HG03095 (cell line): Measurements from ENCODE around the gene SDHC.
"Not testable (repeated sequence)": the region's sequence is repeated elsewhere in the genome, so short reads cannot be mapped to it uniquely, and the experiment has no call there.

ENCODE experiments used
- ATAC-seq: cut with Tn5 transposase; IDR thresholded peaks from one replicate; pipeline ENCODE4 v1.9.1; 2021; ENCODE audit warnings: moderate library complexity; ENCODE audit not compliant: unreplicated experiment

Gene SDHC

DNA sequence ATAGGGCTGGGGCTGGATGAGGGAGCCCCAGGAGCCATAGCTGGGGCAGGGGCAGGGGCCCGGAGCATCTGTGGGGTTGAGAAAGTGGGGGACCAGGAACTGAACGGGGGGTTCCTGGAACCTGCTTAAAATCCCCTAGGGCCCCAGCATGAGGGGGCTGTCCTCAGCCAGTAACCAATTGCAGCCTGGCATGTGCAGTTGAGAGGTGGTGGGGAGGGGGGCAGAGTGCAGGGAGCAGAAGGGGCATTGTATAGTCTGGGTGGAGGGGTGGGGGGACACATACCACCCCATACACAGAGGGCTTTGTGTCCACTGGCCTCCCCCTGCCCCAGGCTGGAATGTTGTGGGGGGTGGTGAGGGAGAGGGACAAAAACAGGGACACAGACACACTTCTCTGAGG is 4.3 kb upstream of the SDHC start, which contains the start of gene MPZ:
Gene MPZ, minus strand, starts transcription at position 101 of the 400 bp plus-strand sequence. Its CDS starts 63 bp downstream, at position 38.
- ATAC-seq: no peak

DNA sequence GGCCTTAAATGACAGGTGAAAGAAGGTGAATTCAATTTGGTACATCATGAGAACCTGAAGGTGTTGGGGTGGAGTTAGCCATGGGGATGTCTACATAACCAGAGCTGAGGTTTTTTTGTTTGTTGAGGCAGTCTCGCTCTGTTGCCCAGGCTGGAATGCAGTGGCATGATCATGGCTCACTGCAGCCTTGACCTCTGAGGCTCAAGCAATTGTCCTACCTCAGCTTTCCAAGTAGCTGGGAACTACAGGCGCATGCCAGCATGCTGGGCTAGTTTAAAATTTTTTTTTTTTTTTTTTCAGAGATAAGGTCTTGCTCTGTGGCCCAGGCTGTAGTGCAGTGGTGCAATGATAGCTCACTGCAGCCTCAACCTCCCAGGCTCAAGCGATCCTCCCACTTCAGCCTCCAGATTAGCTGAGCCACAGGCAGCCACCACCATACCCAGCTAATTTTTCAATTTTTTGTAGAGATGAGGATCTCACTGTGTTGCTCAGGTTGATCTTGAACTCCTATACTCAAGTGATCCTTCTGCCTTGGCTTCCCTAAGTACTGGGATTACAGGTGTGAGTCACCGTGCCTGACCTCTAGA is 2.5 kb upstream of the SDHC start:
- ATAC-seq: no peak

DNA sequence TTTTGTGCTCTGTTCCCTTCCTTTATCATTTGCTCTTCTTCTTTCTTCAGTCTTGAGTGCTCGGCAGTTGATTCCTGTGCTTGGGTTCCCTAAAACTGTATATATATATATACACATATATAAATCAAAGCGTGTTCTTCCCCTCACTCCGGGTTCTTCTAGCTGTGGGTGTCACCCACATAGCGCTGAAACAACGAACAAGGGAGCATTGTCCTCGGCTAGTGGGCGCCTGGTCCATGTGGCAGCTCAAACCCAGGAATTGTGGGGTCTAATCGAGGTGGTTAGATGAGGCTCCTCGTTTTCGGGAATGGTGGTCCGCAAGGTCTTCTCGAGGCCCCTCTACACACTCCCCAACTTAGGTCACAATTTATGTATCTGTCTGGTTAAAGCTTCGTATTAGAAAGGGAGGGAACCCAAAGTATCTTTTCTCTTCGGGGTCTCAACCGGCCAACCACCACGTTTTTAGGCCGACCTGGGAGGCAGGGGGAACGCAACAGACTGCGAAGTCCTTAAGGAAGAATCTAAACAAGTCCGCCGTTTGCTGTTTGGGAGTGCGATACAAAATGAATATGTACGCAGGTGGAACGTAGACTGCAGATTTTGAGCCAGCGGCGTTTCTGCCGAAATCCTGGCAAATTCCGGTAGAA is 504 bp upstream of the SDHC start:
- ATAC-seq: no peak

DNA sequence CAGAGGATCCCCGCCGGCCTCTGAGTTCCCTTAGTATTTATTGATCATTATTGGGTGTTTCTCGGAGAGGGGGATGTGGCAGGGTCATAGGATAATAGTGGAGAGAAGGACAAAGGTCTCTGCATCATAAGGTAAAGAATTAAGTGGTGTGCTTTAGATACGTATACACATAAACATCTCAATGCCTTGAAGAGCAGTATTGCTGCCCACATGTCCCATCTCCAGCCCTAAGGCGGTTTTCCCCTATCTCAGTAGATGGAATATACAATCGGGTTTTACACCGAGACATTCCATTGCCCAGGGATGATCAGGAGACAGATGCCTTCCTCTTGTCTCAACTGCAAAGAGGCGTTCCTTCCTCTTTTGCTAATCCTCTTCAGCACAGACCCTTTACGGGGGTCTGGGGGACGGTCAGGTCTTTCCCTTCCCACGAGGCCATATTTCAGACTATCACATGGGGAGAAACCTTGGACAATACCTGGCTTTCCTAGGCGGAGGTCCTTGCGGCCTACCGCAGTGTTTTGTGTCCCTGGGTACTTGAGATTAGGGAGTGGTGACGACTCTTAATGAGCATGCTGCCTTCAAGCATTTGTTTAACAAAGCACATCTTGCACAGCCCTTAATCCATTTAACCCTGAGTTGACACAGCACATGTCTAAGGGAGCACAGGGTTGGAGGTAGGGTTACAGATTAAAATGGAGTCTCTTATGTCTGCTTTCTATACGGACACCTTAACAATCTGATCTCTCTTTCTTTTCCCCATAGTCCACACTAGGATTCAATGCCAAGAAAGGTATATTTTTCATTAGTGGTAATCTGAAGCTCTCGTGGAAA is 1.9 kb downstream of the SDHC start:
- not testable (repeated sequence) for ATAC-seq

DNA sequence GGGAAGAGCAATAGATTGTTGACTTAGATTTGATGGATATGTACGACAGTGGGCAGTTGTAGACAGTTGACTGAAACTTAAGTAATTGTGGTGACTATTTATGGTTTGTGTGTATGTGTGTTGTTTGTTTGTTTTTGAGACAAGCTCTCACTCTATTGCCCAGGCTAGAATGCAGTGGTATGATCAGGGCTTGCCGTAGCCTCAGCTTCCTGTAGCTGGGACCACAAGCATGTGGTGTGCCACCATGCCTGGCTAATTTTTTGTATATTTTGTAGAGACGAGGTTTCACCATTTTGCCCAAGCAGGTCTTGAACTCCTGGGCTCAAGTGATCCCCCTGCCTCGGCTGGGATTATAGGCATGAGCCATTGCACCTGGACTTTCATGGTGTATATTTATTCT is 9.8 kb downstream of the SDHC start:
- ATAC-seq: no peak

DNA sequence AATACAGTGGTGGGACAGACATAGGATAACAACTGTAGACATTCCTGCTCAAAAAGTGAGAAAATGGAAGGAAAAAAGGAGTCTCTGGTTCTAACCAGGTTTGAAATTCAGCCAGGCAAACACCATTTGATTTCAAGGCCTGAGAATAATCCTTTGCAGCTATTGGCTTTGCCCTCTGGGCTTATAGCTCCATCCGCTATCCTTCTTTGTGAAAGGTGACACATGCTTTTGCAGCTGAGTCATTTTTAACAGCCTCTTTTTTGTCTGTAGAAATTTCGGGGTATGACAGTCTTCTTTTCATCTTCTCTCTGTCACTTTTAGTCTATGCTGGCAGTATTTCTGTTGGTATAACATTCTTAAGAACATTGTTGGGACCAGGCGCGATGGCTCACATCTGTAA is 16.2 kb downstream of the SDHC start:
- no peak for ATAC-seq

DNA sequence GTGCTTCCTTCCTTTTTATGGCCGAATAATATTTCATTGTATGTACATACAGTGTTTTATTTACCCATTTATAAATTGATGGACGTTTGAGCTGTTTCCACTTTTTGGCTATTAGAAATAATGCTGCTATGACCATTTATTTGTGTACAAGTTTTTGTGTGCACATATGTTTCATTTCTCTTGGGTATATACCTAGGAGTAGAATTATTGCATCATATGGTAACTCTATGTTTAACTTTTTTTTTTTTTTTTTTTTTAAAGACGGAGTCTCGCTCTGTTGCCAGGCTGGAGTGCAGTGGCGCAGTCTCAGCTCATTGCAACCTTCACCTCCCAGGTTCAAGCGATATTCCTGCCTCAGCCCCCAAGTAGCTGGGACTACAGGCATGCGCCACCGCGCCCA is 19.0 kb downstream of the SDHC start:
- no peak for ATAC-seq

DNA sequence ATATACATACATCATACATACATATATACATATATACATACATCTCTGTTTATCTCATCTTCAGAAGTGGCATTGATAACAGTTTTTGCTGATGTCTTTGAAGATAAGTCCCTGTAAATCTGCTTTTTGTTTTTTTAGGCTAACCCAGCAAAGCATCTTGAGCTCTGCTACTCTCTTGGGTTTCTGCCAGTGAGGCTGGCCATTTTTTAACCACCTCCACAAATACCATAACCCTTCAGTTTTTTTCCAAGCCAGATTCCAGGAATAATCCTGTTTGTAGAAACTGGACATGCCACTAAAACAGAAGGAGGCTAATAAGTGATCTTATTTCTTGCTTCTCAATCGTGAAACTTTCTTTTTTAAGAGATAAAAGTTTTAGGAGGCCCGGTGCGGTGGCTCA is 21.6 kb downstream of the SDHC start:
- no peak for ATAC-seq

DNA sequence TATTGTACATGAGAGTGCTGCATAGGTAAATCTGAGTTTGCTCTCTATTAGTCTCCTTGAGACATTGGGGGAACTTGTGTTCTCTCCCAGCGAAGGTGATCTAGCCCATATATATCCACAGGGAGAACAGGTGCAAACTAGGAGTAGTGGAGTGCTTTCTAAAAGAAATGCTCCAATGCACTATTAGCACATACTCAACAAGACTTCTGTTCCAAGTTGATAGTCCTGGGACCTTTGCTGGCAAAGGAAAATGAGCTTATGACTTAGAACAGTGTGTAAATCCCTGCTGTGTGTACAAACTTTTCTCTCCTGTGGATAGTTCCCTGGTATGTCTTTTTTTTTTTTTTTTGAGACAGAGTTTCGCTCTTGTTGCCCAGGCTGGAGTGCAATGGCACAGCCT is 28.0 kb downstream of the SDHC start:
- no peak for ATAC-seq

DNA sequence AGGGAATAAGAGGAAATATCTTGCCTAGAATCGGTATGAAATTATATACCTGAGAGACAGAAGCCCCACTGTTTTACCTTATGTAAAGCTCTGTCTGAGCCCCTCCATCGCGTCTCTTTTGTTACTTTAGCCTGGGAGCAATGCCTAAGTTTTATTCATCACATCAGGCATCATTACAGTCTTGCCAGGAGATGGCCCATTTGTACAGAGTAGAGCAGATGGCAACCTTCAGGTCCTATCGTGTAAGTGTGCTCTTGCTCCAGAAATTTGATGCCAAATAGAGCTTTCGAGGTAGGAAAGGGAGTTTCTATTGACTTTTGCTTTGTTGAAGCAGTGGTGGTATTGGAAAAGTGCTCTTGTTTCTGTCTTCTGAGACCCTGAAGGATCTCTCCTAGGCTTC is 28.6 kb downstream of the SDHC start:
- ATAC-seq: no peak

DNA sequence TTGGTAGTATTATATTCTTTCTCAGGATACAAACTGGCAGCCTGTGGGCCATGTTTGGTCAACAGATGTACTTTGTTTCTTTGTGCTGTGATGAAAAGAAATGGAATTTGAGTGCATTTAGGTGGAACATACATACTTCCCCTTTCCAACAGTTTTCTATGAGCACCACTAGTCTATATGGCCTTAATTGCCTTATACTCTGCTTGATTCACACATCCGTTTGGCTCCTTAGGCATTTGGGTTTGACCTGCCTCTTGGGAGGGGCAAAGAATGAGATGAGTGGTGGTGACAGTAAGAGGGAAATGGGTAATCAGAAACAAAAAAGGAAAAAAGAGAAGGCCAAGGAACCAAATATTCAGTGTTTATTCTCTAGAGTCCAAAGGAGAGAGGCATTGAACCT is 36.5 kb downstream of the SDHC start:
- no peak for ATAC-seq

DNA sequence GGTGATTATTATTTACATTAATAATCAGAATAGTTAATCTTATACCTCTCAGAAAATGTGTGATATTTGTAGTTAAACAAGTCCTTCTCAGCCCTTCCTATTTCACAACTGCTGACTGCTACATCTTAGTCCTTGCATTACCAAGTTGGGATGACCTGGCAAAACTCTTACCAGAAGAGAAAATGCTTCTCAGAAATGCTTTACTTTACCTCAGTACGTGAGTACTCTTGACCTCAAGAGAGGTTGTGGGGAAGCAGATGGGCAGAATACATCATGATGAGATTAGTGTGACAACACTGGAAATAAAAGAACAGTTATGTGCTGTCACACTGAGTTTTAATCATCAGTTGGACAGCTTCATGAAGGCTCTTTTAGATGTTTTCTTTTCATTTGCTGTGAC is 37.3 kb downstream of the SDHC start:
- no peak for ATAC-seq

DNA sequence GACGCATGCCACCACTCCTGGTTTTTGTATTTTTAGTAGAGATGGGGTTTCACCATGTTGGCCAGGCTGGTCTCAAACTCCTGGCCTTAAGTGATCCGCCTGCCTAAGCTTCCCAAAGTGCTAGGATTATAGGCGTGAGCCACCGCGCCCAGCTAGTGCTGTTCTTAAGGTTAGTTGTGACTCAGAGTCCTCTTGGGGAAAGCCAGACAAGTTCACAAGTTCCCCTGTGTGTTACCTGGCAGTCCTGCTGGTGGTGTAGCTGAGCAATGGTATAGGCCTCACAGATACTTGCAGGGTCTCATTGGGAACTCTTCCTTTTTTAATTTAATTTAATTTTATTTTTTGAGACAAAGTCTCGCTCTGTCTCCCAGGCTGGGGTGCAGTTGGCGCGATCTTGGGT is 42.9 kb downstream of the SDHC start:
- ATAC-seq: no peak

DNA sequence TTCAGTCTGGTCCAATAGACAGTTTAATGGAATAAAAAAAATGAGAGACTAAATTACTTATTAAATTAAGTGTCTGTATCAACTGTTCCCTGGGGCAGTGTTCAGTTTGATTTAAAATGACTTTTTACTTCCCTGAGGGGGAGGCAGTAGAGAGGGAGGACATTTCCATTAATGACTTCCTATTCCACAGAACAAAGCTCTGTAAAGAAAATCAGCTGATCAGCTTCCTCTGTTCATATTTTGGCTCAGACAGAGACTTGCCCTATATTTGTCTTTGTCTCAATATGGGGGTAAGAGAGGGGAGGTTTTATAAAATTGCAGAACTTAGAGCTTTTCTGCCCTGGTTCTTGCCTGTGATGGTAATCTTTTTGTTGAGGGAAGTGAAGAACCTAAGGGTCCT is 45.1 kb downstream of the SDHC start:
- no peak for ATAC-seq

DNA sequence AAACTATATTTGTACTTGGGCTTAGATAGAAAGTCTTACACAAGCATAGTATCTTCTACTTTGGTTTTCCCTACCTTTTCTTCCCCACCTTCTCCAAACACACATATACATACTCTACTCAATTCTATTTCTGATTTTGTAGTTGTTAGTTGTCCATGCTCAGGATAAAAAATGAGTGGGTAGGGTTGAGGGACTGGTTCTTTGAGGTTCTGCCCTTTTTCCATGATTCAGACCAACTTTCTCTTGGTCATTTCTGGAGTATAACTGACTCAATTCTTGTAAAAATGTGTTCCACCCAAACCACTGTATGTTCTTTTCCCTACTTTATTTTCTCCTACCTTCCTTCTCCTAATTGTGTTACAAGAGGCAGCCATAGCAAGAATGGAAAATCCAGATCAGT is 50.2 kb downstream of the SDHC start:
- ATAC-seq: no peak

DNA sequence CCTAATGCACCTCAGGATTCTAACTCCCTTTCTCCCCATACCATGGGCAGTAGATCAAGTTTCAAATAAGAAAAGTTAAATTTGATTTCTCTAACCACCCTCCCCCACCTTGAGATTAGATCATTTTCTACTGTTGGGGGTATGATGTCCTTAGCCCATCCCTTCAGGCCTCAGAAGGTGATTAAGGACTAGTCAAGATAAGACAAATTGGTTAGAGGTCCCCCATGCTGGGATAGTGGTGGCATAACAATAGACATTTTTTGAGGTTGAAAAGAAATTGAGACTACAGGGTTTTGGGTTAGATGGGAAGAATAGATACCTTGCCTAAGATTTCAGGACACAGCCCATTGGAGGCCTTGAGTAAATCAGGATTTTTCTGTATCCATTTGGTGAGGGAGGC is 51.0 kb downstream of the SDHC start:
- ATAC-seq: no peak

DNA sequence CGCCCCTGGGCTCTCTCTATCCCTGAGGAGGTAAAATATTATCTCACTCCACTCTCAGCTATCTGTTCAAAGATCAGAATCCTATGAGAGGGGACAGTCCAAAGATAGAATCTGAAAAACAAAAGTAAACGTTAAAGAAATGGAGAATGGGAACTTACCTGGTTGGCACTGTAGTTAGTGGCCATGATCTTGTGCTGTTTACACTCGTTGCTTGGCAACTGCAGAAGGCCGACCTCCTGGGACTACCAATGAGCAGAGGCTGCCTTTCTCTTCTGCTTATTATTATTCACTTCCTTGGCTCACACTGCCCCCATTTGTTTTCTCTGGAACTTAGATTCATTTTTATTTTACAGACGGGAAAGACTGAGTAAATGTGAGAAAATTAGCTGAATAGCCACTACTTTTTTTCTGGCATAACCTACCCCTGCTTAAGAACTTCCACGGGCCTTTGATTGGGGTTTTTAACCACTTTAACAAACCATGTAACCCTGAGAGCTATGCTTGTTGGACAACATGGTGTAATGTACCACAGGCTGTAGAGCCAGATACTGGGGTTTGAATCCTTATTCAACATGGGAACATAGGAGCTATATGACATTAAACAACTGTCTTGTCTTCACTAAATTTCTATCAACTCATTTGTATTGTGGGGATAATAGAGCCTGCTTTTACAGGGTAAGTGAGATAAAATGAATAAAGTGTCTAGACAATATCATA is 53.7 kb downstream of the SDHC start, which contains the start of gene CFAP126:
Gene CFAP126, minus strand, starts transcription at position 193 of the 717 bp plus-strand sequence. Its CDS starts 8 bp downstream, at position 185.
- peak; percentile 96 for ATAC-seq

DNA sequence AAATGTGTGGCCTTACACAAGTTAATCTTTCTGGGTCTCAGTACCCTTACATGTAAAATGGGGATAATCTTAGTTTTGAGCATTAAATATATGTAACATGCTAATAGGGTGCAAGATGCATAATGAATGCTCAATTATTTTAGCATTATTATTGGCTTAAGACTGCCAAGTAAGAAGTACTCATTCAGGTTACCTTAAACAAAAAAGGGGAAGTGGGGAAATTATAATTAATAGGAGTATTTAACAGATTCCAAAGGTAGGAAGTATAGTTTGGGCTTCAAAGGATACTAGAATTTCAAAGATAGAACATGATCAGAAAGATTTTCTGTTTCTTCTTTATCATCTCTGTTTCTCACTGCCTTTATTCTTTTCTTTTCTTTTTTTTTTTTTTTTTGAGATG is 59.3 kb downstream of the SDHC start:
- no peak for ATAC-seq

DNA sequence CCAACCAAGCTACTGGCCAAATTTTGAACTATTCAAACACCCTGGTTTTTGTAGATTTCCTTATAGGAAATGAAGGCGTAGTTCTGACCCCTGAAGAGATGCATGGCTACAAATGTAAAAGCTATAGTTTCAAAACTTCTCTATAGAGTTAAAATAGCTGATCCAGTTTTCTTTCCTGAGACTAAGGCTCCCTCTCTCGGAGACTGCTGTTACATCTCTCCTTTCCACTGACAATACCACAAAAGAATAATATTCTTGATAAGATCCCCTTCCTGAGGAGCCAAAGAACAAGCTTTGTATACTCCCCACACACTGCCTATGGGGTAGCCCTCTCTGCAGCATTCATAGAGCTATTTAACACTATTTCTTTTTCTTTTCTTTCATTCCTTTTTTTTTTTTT is 60.2 kb downstream of the SDHC start:
- ATAC-seq: no peak

DNA sequence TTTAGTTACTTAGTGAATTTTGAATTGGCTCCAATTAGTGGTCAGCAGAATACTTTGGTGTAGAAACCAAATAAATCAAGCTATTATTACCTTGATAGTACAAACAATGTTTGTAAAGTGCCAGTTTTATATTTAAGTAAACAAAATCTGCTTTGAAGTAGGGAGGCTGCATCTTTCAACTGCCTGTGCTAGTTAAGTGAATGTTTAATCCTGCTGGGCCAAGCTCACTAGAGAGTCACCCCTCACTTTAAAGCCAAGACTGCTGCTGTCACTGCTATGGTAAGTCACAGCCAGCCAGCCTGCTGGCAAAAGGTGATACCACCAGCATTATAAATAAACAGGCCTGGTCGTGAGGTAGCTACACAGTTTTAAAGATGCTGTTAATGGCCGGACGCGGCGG is 63.8 kb downstream of the SDHC start:
- no peak for ATAC-seq

DNA sequence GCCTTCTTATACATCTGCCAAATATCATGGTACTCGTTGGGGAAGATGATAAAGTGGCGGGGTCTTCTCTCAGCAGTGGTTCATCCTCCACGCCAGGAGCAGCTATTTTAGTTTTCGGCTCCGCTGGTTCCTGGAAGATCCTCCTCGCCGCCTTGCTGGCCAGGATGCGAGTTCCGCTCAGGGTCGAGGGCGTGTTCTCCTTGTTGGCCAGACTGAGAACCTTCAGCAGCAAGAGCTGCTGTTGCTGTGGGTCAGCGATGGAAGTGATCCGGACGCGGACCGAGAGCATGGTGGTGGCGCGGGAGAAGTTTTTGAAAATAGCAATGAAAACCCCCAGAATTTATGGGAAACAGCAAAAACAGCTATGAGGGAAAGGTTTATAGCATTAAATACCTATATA is 64.9 kb downstream of the SDHC start:
- ATAC-seq: no peak
